Right atrium auricular region (tissue), 2 donors: ENCODE data around the gene UTRN. TPM values are rescaled to one million over a fixed set of nuclear protein-coding genes. Genes with fewer than 3 reads are reported as not detected.

Experiments
- DNase-seq: peaks from one replicate; pipeline ENCODE4 v3.0.0-alpha.2; 2019; ENCODE audit warnings: low spot score
- H3K27ac ChIP-seq, 2 donors: fragments of 200-600 bp; sonication (generic); 1 replicate in 1 of 2; 2 replicates in 1 of 2; pipeline ENCODE4 v1.5.1; 2016 to 2019
- H3K27me3 ChIP-seq, 2 donors: fragments of 200-600 bp; sonication (generic); one replicate each; pipeline versions ENCODE4 v1.5.1 to v1.6.0; 2017 to 2019
- H3K36me3 ChIP-seq: fragments of 200-600 bp; sonication (generic); one replicate; pipeline ENCODE4 v1.5.1; 2016
- H3K4me1 ChIP-seq, 2 donors: fragments of 200-600 bp; sonication (generic); one replicate each; pipeline versions ENCODE4 v1.5.1 to v1.6.0; 2017 to 2019
- H3K4me3 ChIP-seq, 2 donors: fragments of 200-600 bp; sonication (generic); 1 replicate in 1 of 2; 2 replicates in 1 of 2; pipeline ENCODE4 v1.5.1; 2017 to 2019; ENCODE audit warnings: mild to moderate bottlenecking in 1 of 2, moderate library complexity in 1 of 2
- H3K9me3 ChIP-seq, 2 donors: fragments of 200-600 bp; sonication (generic); one replicate each; pipeline ENCODE4 v1.5.1; 2019
- CTCF ChIP-seq, 2 donors: fragments of 200-600 bp; sonication (generic); IDR thresholded peaks; one replicate each; pipeline ENCODE4 v1.5.1; 2019; ENCODE audit warnings: antibody characterized with exemption in 2 of 2
- total RNA-seq, 2 donors: library from RNA; depleted of rRNA; stranded (reverse); fragments of >200 nt; gene quantifications; one replicate each; pipeline ENCODE4 v1.1.0, GENCODE V29; 2016

Gene UTRN
- total RNA-seq, 2 donors from 2014 or later = 57.5 to 75.8 TPM

DNA sequence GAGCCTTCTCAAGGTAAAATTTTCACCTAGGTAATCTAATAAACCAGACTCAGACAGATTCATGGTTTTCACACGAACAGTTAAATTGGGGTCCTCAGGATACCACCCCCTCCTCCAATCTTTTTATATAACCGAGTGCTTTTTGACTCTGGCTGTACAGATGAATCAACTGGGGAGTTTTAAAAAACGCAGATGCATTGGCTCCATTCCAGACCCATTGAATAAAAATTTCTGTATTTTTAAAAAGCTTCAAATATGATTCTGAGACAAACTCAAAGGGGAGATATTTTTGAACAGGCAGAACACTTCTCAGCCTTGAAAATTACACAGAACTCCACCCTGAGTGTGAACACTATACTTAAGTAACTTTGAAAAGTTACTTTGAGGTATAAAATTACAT is 7.2 kb downstream of the UTRN start:
- Histone ChIP-seq H3K27me3 (no peaks in the 10 kb centered on the region), H3K27ac (no peak overlapping the region), H3K9me3 (no peaks in the 10 kb centered on the region), H3K36me3 (peaks cover 10% of the 10 kb centered on the region), H3K4me1 (peaks cover 0 to 23% of the 10 kb centered on the region in 2 donors), H3K4me3 (no peak overlapping the region)
- no peak for DNase-seq
- no peak for TF ChIP-seq CTCF (IDR thresholded peaks at IDR 0.05)

GRCh38 chr6:144294016-144294415 is 8.9 kb downstream of the UTRN start:
- no peaks in the 10 kb centered on the region for H3K9me3 ChIP-seq
- no peak for DNase-seq
- H3K27me3 ChIP-seq = no peaks in the 10 kb centered on the region
- peaks cover 0 to 29% of the 10 kb centered on the region in 2 donors for H3K4me1 ChIP-seq
- no peak for TF ChIP-seq CTCF (IDR thresholded peaks at IDR 0.05)
- H3K4me3 ChIP-seq = no peak overlapping the region
- no peak overlapping the region for H3K27ac ChIP-seq
- H3K36me3 ChIP-seq = peaks cover 10% of the 10 kb centered on the region

GRCh38 chr6:144295211-144295610 is 10.1 kb downstream of the UTRN start:
- Histone ChIP-seq H3K9me3 (no peaks in the 10 kb centered on the region), H3K4me3 (no peak overlapping the region), H3K27ac (no peak overlapping the region), H3K27me3 (no peaks in the 10 kb centered on the region), H3K36me3 (peaks cover 10% of the 10 kb centered on the region), H3K4me1 (peaks cover 0 to 35% of the 10 kb centered on the region in 2 donors)
- TF ChIP-seq CTCF (IDR thresholded peaks at IDR 0.05) = no peak
- DNase-seq = no peak

GRCh38 chr6:144295981-144296767 is 11.0 kb downstream of the UTRN start:
- no peak for DNase-seq
- Histone ChIP-seq H3K27ac (peak overlapping the region in 1 of 2 donors; percentile 54), H3K4me3 (no peak overlapping the region), H3K36me3 (peaks cover 10% of the 10 kb centered on the region), H3K27me3 (no peaks in the 10 kb centered on the region), H3K9me3 (no peaks in the 10 kb centered on the region), H3K4me1 (peaks cover 0 to 35% of the 10 kb centered on the region in 2 donors)
- TF ChIP-seq CTCF (IDR thresholded peaks at IDR 0.05) = no peak

GRCh38 chr6:144296973-144297372 is 11.8 kb downstream of the UTRN start:
- Histone ChIP-seq H3K27me3 (no peaks in the 10 kb centered on the region), H3K4me3 (no peak overlapping the region), H3K27ac (peak overlapping the region; percentile 30 to 54), H3K9me3 (no peaks in the 10 kb centered on the region), H3K4me1 (peaks cover 0 to 35% of the 10 kb centered on the region in 2 donors), H3K36me3 (peaks cover 10% of the 10 kb centered on the region)
- no peak for DNase-seq
- TF ChIP-seq CTCF (IDR thresholded peaks at IDR 0.05) = no peak
